Keratinocyte (primary cell): ENCODE results near the gene CFAP45. TPM values are rescaled to one million over a fixed set of nuclear protein-coding genes. Genes with fewer than 3 reads are reported as not detected.

Source experiments
- DNase-seq: peaks from one replicate; pipeline ENCODE4 v3.0.0-alpha.2; 2011; ENCODE audit warnings: low read depth, missing footprints, low spot score
- FAIRE-seq: peaks from 2 replicates; lab custom pipeline; 2011; peaks lifted over from hg19 to GRCh38; lab: Jason Lieb, UNC
- H2AFZ ChIP-seq: 2 replicates; pipeline ENCODE4 v1.6.0; 2012; ENCODE audit warnings: low read length, control low read depth, inconsistent platforms; ENCODE audit not compliant: control insufficient read depth
- H3K27ac ChIP-seq: 2 replicates; pipeline ENCODE4 v1.5.1; 2011; ENCODE audit warnings: low read length; ENCODE audit not compliant: control insufficient read depth, insufficient read depth
- H3K27me3 ChIP-seq: 3 replicates; pipeline ENCODE4 v1.6.0; 2011; ENCODE audit warnings: low read length; ENCODE audit not compliant: control insufficient read depth, insufficient read depth; ENCODE audit errors: extremely low read depth
- H3K36me3 ChIP-seq, 2 experiments: 2 replicates in 1 of 2; 3 replicates in 1 of 2; pipeline ENCODE4 v1.5.1; 2011; ENCODE audit warnings: low read length in 2 of 2, mild to moderate bottlenecking in 1 of 2; ENCODE audit not compliant: control insufficient read depth in 2 of 2, insufficient read depth in 2 of 2; ENCODE audit errors: extremely low read depth in 1 of 2
- H3K4me1 ChIP-seq: 3 replicates; pipeline ENCODE4 v1.5.1; 2011; ENCODE audit warnings: low read length; ENCODE audit not compliant: control insufficient read depth, insufficient read depth; ENCODE audit errors: extremely low read depth
- H3K4me2 ChIP-seq: 3 replicates; pipeline ENCODE4 v1.6.0; 2011; ENCODE audit warnings: low read depth, low read length; ENCODE audit not compliant: control insufficient read depth, insufficient read depth; ENCODE audit errors: extremely low read depth
- H3K4me3 ChIP-seq, 3 experiments: fragments of 200-600 bp in 1 of 3; sonication (generic) in 1 of 3; 2 replicates in 2 of 3; 3 replicates in 1 of 3; pipeline ENCODE4 v1.5.1; 2011 to 2016; ENCODE audit warnings: low read length in 3 of 3, mild to moderate bottlenecking in 3 of 3, control low read depth in 2 of 3, inconsistent platforms in 1 of 3, low read depth in 1 of 3, mixed read lengths in 1 of 3, mixed run types in 1 of 3, moderate library complexity in 1 of 3; ENCODE audit not compliant: control insufficient read depth in 2 of 3, insufficient read depth in 2 of 3; ENCODE audit errors: extremely low read depth in 1 of 3
- H3K79me2 ChIP-seq: 2 replicates; pipeline ENCODE4 v1.6.0; 2012; ENCODE audit warnings: low read length; ENCODE audit not compliant: control insufficient read depth, insufficient read depth
- H3K9ac ChIP-seq: 3 replicates; pipeline ENCODE4 v1.6.0; 2011; ENCODE audit warnings: low read length; ENCODE audit not compliant: control insufficient read depth, insufficient read depth; ENCODE audit errors: extremely low read depth
- H3K9me1 ChIP-seq: 3 replicates; pipeline ENCODE4 v1.6.0; 2011; ENCODE audit warnings: low read length; ENCODE audit not compliant: control insufficient read depth, insufficient read depth; ENCODE audit errors: extremely low read depth
- H3K9me3 ChIP-seq: 2 replicates; pipeline ENCODE4 v1.5.1; 2012; ENCODE audit warnings: low read depth, low read length; ENCODE audit not compliant: control insufficient read depth
- H4K20me1 ChIP-seq: 3 replicates; pipeline ENCODE4 v1.6.0; 2011; ENCODE audit warnings: low read length; ENCODE audit not compliant: control insufficient read depth, insufficient read depth; ENCODE audit errors: extremely low read depth
- EZH2 ChIP-seq: IDR thresholded peaks from one replicate; pipeline ENCODE4 v1.6.1; 2012; ENCODE audit warnings: inconsistent platforms, mild to moderate bottlenecking, low read length, moderate library complexity
- dilution Hi-C: fragments of 300-500 bp; cut with MboI; formaldehyde crosslinking; loops from one replicate; pipeline ENCODE4 v1.7.0; 2020; ENCODE audit warnings: low sequenced_read_pairs; ENCODE audit not compliant: extremely low pct_ligation_motif_present
- polyA plus RNA-seq, 5 experiments: library from polyadenylated mRNA; depleted of rRNA in 3 of 5; stranded (reverse) in 3 of 5; stranded (forward) in 1 of 5; unstranded in 1 of 5; fragments of >200 nt; gene quantifications; 1 replicate in 1 of 5; 2 replicates in 3 of 5; 3 replicates in 1 of 5; pipeline versions ENCODE4 v1.2.1 to v1.2.3, GENCODE V29; 2011 to 2012; ENCODE audit warnings: missing spikeins in 2 of 5, low read depth in 1 of 5, low replicate concordance in 1 of 5
- TF ChIP-seq, protein P1 (sequence below), 3 experiments: IDR thresholded peaks in 1 of 3; conservative IDR thresholded peaks in 1 of 3; optimal IDR thresholded peaks in 1 of 3; 2 replicates in 2 of 3; 3 replicates in 1 of 3; pipeline versions ENCODE3 to v1.5.1; 2011; ENCODE audit warnings: low read length in 3 of 3, mild to moderate bottlenecking in 3 of 3, moderate library complexity in 2 of 3, control low read depth in 1 of 3, inconsistent platforms in 1 of 3; ENCODE audit not compliant: insufficient read depth in 2 of 3; ENCODE audit errors: extremely low read depth in 1 of 3

The CFAP45 gene
- polyA plus RNA-seq, 1 donor (not counting 4 experiments of a cell fraction or from before 2014, with no cell fraction given) = 2.3 TPM

DNA sequence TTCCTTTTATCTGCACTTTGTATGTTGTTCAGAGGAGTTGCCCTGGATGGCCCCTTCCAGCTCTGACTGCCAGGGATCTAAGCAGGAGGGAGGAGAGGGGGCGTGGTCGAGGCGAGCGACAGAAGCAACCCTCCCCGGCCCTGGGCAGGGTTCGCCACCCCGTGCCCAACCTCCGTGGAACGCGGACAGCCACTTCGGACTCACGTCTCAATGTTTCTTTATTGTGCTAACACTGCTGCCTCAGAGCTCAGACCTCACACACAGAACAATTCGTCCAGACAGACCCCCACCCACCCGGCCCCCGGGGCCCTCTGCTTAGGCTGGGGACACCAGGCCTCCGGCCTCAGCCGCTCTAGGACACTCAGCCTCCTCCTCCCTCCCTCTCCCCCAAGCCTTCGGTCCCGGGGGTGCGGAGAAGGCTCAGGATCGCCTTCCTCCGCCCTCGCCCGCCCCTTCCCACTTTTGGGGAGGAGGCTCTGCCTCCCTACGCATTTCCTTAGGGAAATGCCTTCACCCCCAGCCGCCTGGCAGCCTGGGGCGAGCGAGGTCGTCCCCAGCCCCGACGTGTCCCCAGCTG is 45.8 kb downstream of the CFAP45 start:
- Histone ChIP-seq H3K4me3 (peak overlapping the region; percentile 36 to 49 (median 44)), H3K9ac (peak overlapping the region; percentile 65), H3K27ac (no peak overlapping the region), H3K4me1 (peaks cover 18% of the 10 kb centered on the region), H3K9me1 (no peaks in the 10 kb centered on the region), H3K27me3 (no peaks in the 10 kb centered on the region), H3K4me2 (peak overlapping the region; percentile 76), H3K9me3 (no peaks in the 10 kb centered on the region), H2AFZ (peak overlapping the region; percentile 64), H3K79me2 (no peaks in the 10 kb centered on the region), H3K36me3 (no peaks in the 10 kb centered on the region), H4K20me1 (no peaks in the 10 kb centered on the region)
- TF ChIP-seq, protein P1, sequence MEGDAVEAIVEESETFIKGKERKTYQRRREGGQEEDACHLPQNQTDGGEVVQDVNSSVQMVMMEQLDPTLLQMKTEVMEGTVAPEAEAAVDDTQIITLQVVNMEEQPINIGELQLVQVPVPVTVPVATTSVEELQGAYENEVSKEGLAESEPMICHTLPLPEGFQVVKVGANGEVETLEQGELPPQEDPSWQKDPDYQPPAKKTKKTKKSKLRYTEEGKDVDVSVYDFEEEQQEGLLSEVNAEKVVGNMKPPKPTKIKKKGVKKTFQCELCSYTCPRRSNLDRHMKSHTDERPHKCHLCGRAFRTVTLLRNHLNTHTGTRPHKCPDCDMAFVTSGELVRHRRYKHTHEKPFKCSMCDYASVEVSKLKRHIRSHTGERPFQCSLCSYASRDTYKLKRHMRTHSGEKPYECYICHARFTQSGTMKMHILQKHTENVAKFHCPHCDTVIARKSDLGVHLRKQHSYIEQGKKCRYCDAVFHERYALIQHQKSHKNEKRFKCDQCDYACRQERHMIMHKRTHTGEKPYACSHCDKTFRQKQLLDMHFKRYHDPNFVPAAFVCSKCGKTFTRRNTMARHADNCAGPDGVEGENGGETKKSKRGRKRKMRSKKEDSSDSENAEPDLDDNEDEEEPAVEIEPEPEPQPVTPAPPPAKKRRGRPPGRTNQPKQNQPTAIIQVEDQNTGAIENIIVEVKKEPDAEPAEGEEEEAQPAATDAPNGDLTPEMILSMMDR (optimal IDR thresholded peaks at IDR 0.05 in 1 of 3, IDR thresholded peaks at IDR 0.05 in 1 of 3, conservative IDR thresholded peaks at IDR 0.05 in 1 of 3; ENCODE audit: extremely low read depth in 1 of 3, insufficient read depth in 2 of 3, low read length in 3 of 3) = no peak
- no peak for TF ChIP-seq EZH2
- no peak for FAIRE-seq
- dilution Hi-C loops = no loop called here
- DNase-seq = no peak

DNA sequence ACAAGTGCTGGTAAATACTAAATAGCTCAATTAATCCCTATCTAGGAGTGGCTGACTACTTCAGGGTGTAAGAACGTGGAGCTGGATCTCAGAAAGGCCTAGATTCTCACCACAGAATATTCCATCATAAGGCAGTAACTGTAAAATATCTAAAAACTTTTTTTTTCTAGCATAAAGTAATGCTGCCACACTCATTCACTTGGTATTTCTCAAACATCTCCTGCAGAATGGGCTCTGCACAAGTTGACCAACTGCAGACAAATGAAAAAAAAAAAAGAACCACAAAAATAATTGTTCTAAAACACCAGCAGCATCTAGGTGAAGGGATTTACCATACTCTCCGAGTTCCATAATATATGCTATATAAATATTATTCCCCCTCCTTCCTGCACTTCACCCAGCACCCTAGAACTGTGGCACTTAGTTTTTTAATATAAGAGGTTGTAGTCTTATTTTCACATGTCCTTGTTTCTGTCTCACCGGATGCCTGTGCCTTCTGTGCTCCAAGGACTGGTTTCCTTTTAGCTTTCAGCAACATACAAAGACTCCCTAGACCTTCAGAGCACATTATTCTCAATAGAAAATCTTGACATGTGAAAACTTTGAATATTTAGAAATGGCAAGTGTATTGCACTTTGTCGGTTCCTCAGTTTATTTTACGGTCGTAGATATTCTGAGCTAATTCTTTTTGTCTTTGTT is 46.4 kb downstream of the CFAP45 start:
- peak overlapping the region; percentile 76 for H3K4me2 ChIP-seq
- DNase-seq (no peak), FAIRE-seq (no peak)
- H4K20me1 ChIP-seq = no peaks in the 10 kb centered on the region
- H3K9me3 ChIP-seq = no peaks in the 10 kb centered on the region
- H3K27me3 ChIP-seq = no peaks in the 10 kb centered on the region
- no peaks in the 10 kb centered on the region for H3K79me2 ChIP-seq
- H3K4me3 ChIP-seq = no peak overlapping the region
- H3K4me1 ChIP-seq = peaks cover 21% of the 10 kb centered on the region
- dilution Hi-C loops = no loop called here
- TF ChIP-seq, protein P1 (optimal IDR thresholded peaks at IDR 0.05 in 1 of 3, IDR thresholded peaks at IDR 0.05 in 1 of 3, conservative IDR thresholded peaks at IDR 0.05 in 1 of 3; ENCODE audit: extremely low read depth in 1 of 3, insufficient read depth in 2 of 3, low read length in 3 of 3) = no peak
- no peak for TF ChIP-seq EZH2
- no peak overlapping the region for H2AFZ ChIP-seq
- H3K27ac ChIP-seq = no peak overlapping the region
- H3K36me3 ChIP-seq = no peaks in the 10 kb centered on the region
- H3K9me1 ChIP-seq = no peaks in the 10 kb centered on the region
- no peak overlapping the region for H3K9ac ChIP-seq
